Duodenal mucosa (tissue), 2 donors: ENCODE data around the gene TSLP.

Source experiments
- H3K27ac ChIP-seq: one replicate; pipeline ENCODE4 v1.7.0; 2013; ENCODE audit warnings: low read depth, low read length
- H3K27me3 ChIP-seq, 2 donors: one replicate each; pipeline ENCODE4 v1.7.0; 2013; ENCODE audit warnings: low read length in 2 of 2, control low read depth in 1 of 2; ENCODE audit not compliant: insufficient read depth in 2 of 2, control insufficient read depth in 1 of 2
- H3K36me3 ChIP-seq, 2 donors: one replicate each; pipeline ENCODE4 v1.7.0; 2013; ENCODE audit warnings: low read length in 2 of 2, control low read depth in 1 of 2; ENCODE audit not compliant: insufficient read depth in 2 of 2, control insufficient read depth in 1 of 2
- H3K4me1 ChIP-seq, 2 donors: one replicate each; pipeline ENCODE4 v1.7.0; 2013; ENCODE audit warnings: low read length in 2 of 2, control low read depth in 1 of 2; ENCODE audit not compliant: insufficient read depth in 2 of 2, control insufficient read depth in 1 of 2
- H3K4me3 ChIP-seq, 2 donors: one replicate each; pipeline ENCODE4 v1.7.0; 2013; ENCODE audit warnings: low read length in 2 of 2, low read depth in 1 of 2
- H3K9ac ChIP-seq, 2 donors: one replicate each; pipeline ENCODE4 v1.7.0; 2013; ENCODE audit warnings: low read length in 2 of 2, low read depth in 1 of 2
- H3K9me3 ChIP-seq, 2 donors: one replicate each; pipeline ENCODE4 v1.7.0; 2013; ENCODE audit warnings: low read length in 2 of 2, control low read depth in 1 of 2; ENCODE audit not compliant: control insufficient read depth in 1 of 2

Gene TSLP

GRCh38 chr5:111069839-111070238 lies 1.7 kb upstream of the TSLP start:
- H3K4me1 ChIP-seq: peaks cover 11 to 15% of the 10 kb centered on the region in 2 donors
- no peak overlapping the region for H3K9ac ChIP-seq
- H3K9me3 ChIP-seq: no peaks in the 10 kb centered on the region
- no peaks in the 10 kb centered on the region for H3K36me3 ChIP-seq
- H3K27me3 ChIP-seq: peaks cover 48 to 53% of the 10 kb centered on the region in 2 donors
- no peak overlapping the region for H3K27ac ChIP-seq
- no peak overlapping the region for H3K4me3 ChIP-seq

DNA sequence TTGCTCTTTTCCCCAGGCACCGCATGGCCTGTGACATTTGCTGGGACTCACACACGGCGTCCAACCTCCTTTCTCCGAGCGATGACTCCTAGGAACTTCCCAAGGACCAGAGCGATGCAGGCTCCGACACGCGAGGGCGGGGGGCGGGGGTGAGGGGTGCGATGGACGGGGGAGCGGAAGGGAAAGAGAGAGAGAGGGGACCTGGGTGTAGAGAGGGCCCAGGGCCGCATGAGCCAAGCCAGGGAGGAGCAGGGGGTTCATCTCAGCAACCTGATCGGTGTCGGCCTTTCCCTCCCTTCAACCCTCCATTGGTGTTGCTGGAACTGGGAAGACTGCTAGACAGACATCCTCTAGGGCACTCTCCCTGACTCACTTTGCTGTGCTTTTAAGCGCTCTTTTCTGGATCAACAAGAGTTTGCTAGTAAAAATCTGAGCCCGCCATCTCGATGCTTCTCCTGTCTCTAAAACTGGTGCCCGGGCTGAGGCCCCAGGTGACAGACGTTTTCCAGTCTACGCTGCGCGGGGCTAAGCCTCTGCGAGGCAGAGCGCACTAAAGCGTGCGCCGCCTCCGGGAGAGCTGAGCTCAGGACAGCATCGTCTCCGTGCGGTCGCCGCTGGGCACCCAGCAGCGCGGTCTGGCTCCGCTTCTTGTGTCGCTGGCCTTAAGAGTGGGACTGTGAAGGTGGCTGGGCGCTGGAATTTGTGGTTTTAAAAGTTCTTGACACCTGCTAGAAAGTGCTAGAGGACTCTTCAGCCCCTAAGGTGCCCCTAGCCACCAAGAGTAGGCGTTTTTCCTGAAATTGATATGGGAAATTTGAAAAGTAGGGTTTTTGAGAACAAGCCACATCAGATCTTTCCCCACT lies 1.0 kb upstream of the TSLP start:
- Histone ChIP-seq H3K36me3 (no peaks in the 10 kb centered on the region), H3K27ac (no peak overlapping the region), H3K9me3 (no peaks in the 10 kb centered on the region), H3K4me3 (no peak overlapping the region), H3K4me1 (peaks cover 11 to 15% of the 10 kb centered on the region in 2 donors), H3K9ac (no peak overlapping the region), H3K27me3 (peaks cover 48 to 53% of the 10 kb centered on the region in 2 donors)

- Histone ChIP-seq H3K27ac (no peak overlapping the region), H3K9me3 (no peaks in the 10 kb centered on the region), H3K36me3 (no peaks in the 10 kb centered on the region), H3K4me1 (peaks cover 11 to 15% of the 10 kb centered on the region in 2 donors), H3K9ac (peak overlapping the region in 1 of 2 donors; percentile 39), H3K27me3 (peaks cover 48 to 53% of the 10 kb centered on the region in 2 donors), H3K4me3 (peak overlapping the region; percentile 74 to 79)
These were observed 1.6 kb downstream of the TSLP start for GRCh38 chr5:111072949-111073682.

DNA sequence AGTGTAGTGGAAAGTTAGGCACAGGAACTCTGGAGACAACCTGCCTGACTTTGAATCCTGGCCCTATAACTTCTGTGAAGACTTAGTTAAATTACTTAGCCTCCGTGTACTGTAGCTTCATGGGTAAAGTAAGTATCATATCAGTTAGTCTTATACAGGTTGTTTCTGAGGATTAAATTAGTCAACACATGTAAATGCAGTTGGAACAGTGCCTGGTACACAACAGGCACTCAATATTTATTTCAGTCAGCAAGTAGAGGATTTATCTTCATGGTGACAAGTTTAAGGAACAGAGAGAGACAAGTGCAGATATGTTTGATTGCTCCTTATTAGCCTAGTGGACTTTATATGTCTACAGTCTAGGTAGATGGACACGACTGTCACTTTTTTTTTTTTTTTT lies 2.7 kb downstream of the TSLP start:
- Histone ChIP-seq H3K9me3 (no peaks in the 10 kb centered on the region), H3K27ac (no peak overlapping the region), H3K9ac (no peak overlapping the region), H3K4me3 (peak overlapping the region; percentile 74 to 79), H3K4me1 (peaks cover 11 to 15% of the 10 kb centered on the region in 2 donors), H3K36me3 (no peaks in the 10 kb centered on the region), H3K27me3 (peaks cover 38 to 41% of the 10 kb centered on the region in 2 donors)

DNA sequence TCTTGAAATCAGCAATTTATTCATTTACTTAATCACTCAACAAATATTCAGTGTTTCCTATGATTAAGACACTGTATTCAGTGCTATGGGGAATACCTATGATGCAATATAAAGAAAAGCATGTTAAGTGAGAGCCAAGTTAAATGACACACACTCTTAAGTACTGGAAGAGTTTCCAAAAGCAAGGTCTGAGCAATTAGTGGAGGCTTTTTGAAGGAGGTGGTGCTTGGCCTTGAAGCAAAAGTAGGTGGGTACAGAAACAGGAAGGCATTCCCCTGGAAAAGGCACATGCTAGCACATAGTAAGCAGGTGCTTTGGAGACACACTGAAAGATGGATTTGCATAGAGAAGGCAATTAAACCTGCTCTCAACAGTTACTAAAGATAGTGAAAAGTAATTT lies 4.0 kb downstream of the TSLP start:
- Histone ChIP-seq H3K4me3 (no peak overlapping the region), H3K4me1 (peaks cover 11 to 15% of the 10 kb centered on the region in 2 donors), H3K9me3 (no peaks in the 10 kb centered on the region), H3K36me3 (no peaks in the 10 kb centered on the region), H3K27ac (no peak overlapping the region), H3K9ac (no peak overlapping the region), H3K27me3 (peaks cover 28 to 30% of the 10 kb centered on the region in 2 donors)

DNA sequence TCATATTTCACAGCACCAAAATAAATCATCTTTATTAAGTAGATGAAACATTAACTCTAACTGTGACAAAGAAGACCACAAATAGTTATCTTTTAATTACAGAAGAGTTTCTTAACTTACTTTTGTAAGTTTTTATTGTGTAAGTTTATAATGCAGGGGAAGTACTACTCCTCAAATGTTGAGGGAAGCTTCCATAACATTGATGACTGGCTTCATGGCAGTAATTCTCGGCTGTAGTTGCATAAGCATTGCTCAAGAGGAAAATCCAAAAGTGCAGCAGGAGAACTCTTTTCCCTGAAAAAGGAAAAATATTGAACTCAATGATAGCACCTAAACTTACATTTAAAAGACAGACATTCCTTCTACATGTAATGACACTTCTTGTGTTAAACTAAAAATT lies 4.6 kb downstream of the TSLP start:
- Histone ChIP-seq H3K4me1 (peaks cover 11 to 15% of the 10 kb centered on the region in 2 donors), H3K9me3 (no peaks in the 10 kb centered on the region), H3K9ac (no peak overlapping the region), H3K4me3 (no peak overlapping the region), H3K27ac (no peak overlapping the region), H3K27me3 (peaks cover 23 to 24% of the 10 kb centered on the region in 2 donors), H3K36me3 (no peaks in the 10 kb centered on the region)

- Histone ChIP-seq H3K9me3 (no peaks in the 10 kb centered on the region), H3K36me3 (no peaks in the 10 kb centered on the region), H3K4me1 (peaks cover 11 to 15% of the 10 kb centered on the region in 2 donors), H3K27me3 (peaks cover 7 to 18% of the 10 kb centered on the region in 2 donors), H3K9ac (no peak overlapping the region), H3K27ac (no peak overlapping the region), H3K4me3 (no peak overlapping the region)
These were observed 6.2 kb downstream of the TSLP start for GRCh38 chr5:111077678-111078077.

DNA sequence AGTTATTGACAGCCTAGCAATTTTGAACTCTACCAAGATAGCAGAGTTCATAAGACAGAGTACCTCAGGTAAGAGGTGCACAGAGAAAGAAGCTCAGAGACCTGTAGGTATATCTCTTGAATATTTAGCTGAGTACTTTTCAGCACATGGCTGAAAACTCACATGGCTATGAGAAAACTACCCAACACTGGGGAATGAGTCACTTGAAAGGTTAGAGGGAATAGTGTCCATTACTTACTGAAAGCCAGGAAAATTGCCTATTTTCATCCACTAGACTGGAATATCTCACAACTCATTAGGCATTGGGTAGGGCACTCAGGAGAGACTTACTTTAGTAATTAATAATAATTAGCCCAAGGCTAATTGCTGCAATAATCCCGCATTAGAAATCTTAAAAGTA lies 8.3 kb downstream of the TSLP start:
- no peak overlapping the region for H3K9ac ChIP-seq
- H3K27me3 ChIP-seq: peaks cover 0 to 3% of the 10 kb centered on the region in 2 donors
- H3K36me3 ChIP-seq: no peaks in the 10 kb centered on the region
- no peak overlapping the region for H3K27ac ChIP-seq
- H3K9me3 ChIP-seq: no peaks in the 10 kb centered on the region
- H3K4me1 ChIP-seq: no peaks in the 10 kb centered on the region
- no peak overlapping the region for H3K4me3 ChIP-seq

- H3K27me3 ChIP-seq: peaks cover 0 to 3% of the 10 kb centered on the region in 2 donors
- no peaks in the 10 kb centered on the region for H3K36me3 ChIP-seq
- H3K9ac ChIP-seq: no peak overlapping the region
- H3K4me1 ChIP-seq: no peaks in the 10 kb centered on the region
- no peak overlapping the region for H3K4me3 ChIP-seq
- H3K9me3 ChIP-seq: no peaks in the 10 kb centered on the region
- no peak overlapping the region for H3K27ac ChIP-seq
These were observed 11.8 kb downstream of the TSLP start for GRCh38 chr5:111083323-111083722.
